DOHH2 (cell line): Measurements from ENCODE around the gene TP63.
"Not testable (repeated sequence)": the region's sequence is repeated elsewhere in the genome, so short reads cannot be mapped to it uniquely, and the experiment has no call there.

Experiments
- H3F3A ChIP-seq: fragments of 200-600 bp; sonication (generic), shearing (Covaris generic); 2 replicates; pipeline ENCODE4 v1.6.0; 2016; ENCODE audit warnings: antibody characterized with exemption, mild to moderate bottlenecking; ENCODE audit not compliant: control insufficient read depth, insufficient read depth
- H3K27ac ChIP-seq: fragments of 200-600 bp; sonication (generic); 2 replicates; pipeline ENCODE4 v1.5.1; 2014; ENCODE audit warnings: low read depth, mild to moderate bottlenecking, low read length, moderate library complexity
- H3K27me3 ChIP-seq: fragments of 200-600 bp; sonication (generic); 2 replicates; pipeline ENCODE4 v1.6.1; 2014; ENCODE audit warnings: mild to moderate bottlenecking, low read length, mixed read lengths; ENCODE audit not compliant: control insufficient read depth
- H3K36me3 ChIP-seq: fragments of 200-600 bp; sonication (generic); 2 replicates; pipeline ENCODE4 v1.6.1; 2014; ENCODE audit warnings: mild to moderate bottlenecking, low read length, moderate library complexity, mixed read lengths; ENCODE audit not compliant: control insufficient read depth
- H3K4me1 ChIP-seq: fragments of 200-600 bp; sonication (generic); 2 replicates; pipeline ENCODE4 v1.6.1; 2014; ENCODE audit warnings: mild to moderate bottlenecking, low read length, mixed read lengths; ENCODE audit not compliant: control insufficient read depth
- H3K4me2 ChIP-seq: fragments of 200-600 bp; sonication (generic); 2 replicates; pipeline ENCODE4 v1.6.0; 2014; ENCODE audit warnings: mild to moderate bottlenecking, low read length, moderate library complexity
- H3K4me3 ChIP-seq: fragments of 200-600 bp; sonication (generic); 2 replicates; pipeline ENCODE4 v1.5.1; 2014; ENCODE audit warnings: mild to moderate bottlenecking, low read length, mixed read lengths
- H3K79me2 ChIP-seq: fragments of 200-600 bp; sonication (generic); 2 replicates; pipeline ENCODE4 v1.6.1; 2014; ENCODE audit warnings: mild to moderate bottlenecking, low read length, mixed read lengths; ENCODE audit not compliant: control insufficient read depth
- H3K9me2 ChIP-seq: fragments of 200-600 bp; sonication (generic); replicated peaks from 2 replicates; pipeline ENCODE4 v1.6.1; 2014; ENCODE audit warnings: mild to moderate bottlenecking, low read length, mixed read lengths; ENCODE audit not compliant: control insufficient read depth
- H3K9me3 ChIP-seq: fragments of 200-600 bp; sonication (generic); 2 replicates; pipeline ENCODE4 v1.6.1; 2014; ENCODE audit warnings: antibody characterized with exemption, low read length, mixed read lengths; ENCODE audit not compliant: control insufficient read depth, insufficient read depth
- H4K20me1 ChIP-seq: fragments of 200-600 bp; sonication (generic); 2 replicates; pipeline ENCODE4 v1.6.0; 2014; ENCODE audit warnings: low read depth, mild to moderate bottlenecking, antibody characterized with exemption, low read length, moderate library complexity; ENCODE audit not compliant: control insufficient read depth, insufficient read depth
- CTCF ChIP-seq: fragments of 200-600 bp; sonication (generic); IDR thresholded peaks from one replicate; pipeline ENCODE4 v1.5.1; 2014; ENCODE audit warnings: antibody characterized with exemption, mild to moderate bottlenecking, low read depth, low read length; ENCODE audit not compliant: poor library complexity, severe bottlenecking
- EZH2phosphoT487 ChIP-seq: fragments of 200-600 bp; sonication (generic); IDR thresholded peaks from 2 replicates; pipeline ENCODE4 v1.6.1; 2017; ENCODE audit warnings: borderline replicate concordance, mild to moderate bottlenecking, antibody characterized with exemption, low read length, moderate library complexity, mixed read lengths

Gene TP63

DNA sequence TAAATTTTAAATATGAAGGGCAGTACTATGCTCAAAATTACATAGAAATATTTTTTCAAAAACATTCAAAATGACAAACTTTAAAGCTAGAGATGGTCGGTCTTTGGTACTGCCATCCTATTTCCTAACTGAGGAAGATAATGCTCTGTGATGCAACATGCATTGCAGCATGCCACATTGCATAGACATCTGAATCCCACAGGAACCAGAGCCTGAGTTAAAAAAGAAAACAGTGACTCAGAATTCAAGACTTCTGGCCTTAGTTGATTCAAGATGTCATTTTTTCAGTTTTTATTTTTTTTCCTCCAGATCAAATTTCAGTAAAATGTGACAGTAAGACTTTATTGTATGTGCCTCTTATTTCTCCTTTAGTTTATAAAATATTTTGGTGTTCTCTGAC, 33.1 kb downstream of the TP63 start:
- H3K4me1 ChIP-seq = no peaks in the 10 kb centered on the region
- H3F3A ChIP-seq = no peaks in the 10 kb centered on the region
- H3K9me3 ChIP-seq = no peaks in the 10 kb centered on the region
- no peak overlapping the region for H3K27ac ChIP-seq
- TF ChIP-seq EZH2phosphoT487 = no peak
- TF ChIP-seq CTCF = no peak
- H3K27me3 ChIP-seq = no peaks in the 10 kb centered on the region
- H3K9me2 ChIP-seq = no peaks in the 10 kb centered on the region
- H3K4me2 ChIP-seq = no peak overlapping the region
- H3K4me3 ChIP-seq = no peak overlapping the region
- H3K79me2 ChIP-seq = peaks cover 7% of the 10 kb centered on the region; the same call in 1 of the 2 replicates
- H3K36me3 ChIP-seq = no peaks in the 10 kb centered on the region
- no peaks in the 10 kb centered on the region for H4K20me1 ChIP-seq

DNA sequence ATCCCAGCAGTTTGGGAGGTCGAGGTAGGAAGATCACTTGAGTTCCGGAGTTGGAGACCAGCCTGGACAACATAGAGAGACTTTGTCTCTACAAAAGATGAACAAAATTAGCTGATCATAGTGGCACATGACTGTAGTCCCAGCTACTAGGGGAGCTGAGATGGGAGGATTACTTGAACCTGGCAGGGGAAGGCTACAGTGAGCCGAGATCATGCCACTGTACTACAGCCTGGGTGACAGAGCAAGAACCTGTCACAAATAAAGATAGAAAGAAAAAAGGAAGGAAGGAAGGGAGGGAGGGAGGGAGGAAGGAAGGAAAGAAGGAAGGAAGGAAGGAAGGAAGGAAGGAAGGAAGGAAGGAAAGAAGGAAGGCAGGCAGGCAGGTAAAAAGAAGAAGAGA, 41.2 kb downstream of the TP63 start:
- not testable (repeated sequence) for H4K20me1 ChIP-seq, H3K79me2 ChIP-seq, H3K9me2 ChIP-seq, H3K27ac ChIP-seq, H3F3A ChIP-seq, H3K4me3 ChIP-seq, H3K36me3 ChIP-seq, H3K4me2 ChIP-seq, H3K27me3 ChIP-seq, H3K9me3 ChIP-seq
- peaks cover 48% of the 10 kb centered on the region for H3K4me1 ChIP-seq

DNA sequence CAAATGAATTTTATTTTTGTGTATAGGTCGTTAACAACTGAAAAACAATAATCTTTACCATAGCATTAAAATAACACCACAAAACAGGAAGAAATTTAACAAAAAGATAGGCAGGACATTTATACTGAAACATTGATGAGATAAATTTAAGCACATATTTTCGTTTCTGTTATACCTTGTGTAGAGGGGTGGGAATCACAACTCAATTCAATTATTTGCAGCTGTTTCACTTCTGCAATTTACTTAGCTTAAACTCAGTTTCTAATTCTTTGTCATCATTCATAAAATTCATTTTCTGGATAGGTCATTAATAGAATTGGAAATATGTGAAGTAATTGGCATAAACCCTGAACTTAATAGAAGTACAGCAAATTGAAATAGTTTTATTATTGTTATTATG, 42.3 kb downstream of the TP63 start:
- H4K20me1 ChIP-seq = no peaks in the 10 kb centered on the region
- H3K9me3 ChIP-seq = no peaks in the 10 kb centered on the region
- H3K27ac ChIP-seq = peak overlapping the region; percentile 46; the same call in 1 of the 2 replicates
- peak overlapping the region; percentile 28 for H3K4me2 ChIP-seq
- H3K36me3 ChIP-seq = no peaks in the 10 kb centered on the region
- peak overlapping the region; percentile 10; the same call in 1 of the 2 replicates for H3K4me3 ChIP-seq
- no peaks in the 10 kb centered on the region for H3K9me2 ChIP-seq
- H3F3A ChIP-seq = no peaks in the 10 kb centered on the region
- H3K79me2 ChIP-seq = peaks cover 7% of the 10 kb centered on the region; the same call in 1 of the 2 replicates
- TF ChIP-seq CTCF (no peak), EZH2phosphoT487 (no peak)
- H3K4me1 ChIP-seq = peaks cover 60% of the 10 kb centered on the region
- no peaks in the 10 kb centered on the region for H3K27me3 ChIP-seq

- peak overlapping the region; percentile 2; the same call in 1 of the 2 replicates for H3K27ac ChIP-seq
- H3K27me3 ChIP-seq = no peaks in the 10 kb centered on the region
- no peaks in the 10 kb centered on the region for H3F3A ChIP-seq
- H4K20me1 ChIP-seq = no peaks in the 10 kb centered on the region
- no peaks in the 10 kb centered on the region for H3K9me3 ChIP-seq
- H3K36me3 ChIP-seq = no peaks in the 10 kb centered on the region
- H3K79me2 ChIP-seq = peaks cover 14% of the 10 kb centered on the region
- H3K4me1 ChIP-seq = peaks cover 68% of the 10 kb centered on the region
- H3K9me2 ChIP-seq = no peaks in the 10 kb centered on the region
- H3K4me3 ChIP-seq = peak overlapping the region; percentile 5; the same call in 1 of the 2 replicates
- TF ChIP-seq EZH2phosphoT487 = no peak
- no peak for TF ChIP-seq CTCF
- peak overlapping the region; percentile 28 for H3K4me2 ChIP-seq
Measured at GRCh38 chr3:189674249-189674913, 43.2 kb downstream of the TP63 start.
